Measurements from ENCODE around the gene KY.

Gene KY

GRCh38 chr3:134645515-134645914 lies 5.3 kb downstream of the KY start:
- no peak for DNase-seq (ENCODE audit: low read depth in 1 of 2, low spot score in 1 of 2)

GRCh38 chr3:134644731-134645514 lies 5.9 kb downstream of the KY start:
- no peak for DNase-seq (ENCODE audit: low read depth in 1 of 2, low spot score in 1 of 2)

- DNase-seq (ENCODE audit: low read depth in 1 of 2, low spot score in 1 of 2), result no peak
Measured at GRCh38 chr3:134643150-134643675, 7.6 kb downstream of the KY start.

- DNase-seq (ENCODE audit: low read depth in 1 of 2, low spot score in 1 of 2), result no peak
Measured at GRCh38 chr3:134642445-134643149, 8.2 kb downstream of the KY start.

- DNase-seq (ENCODE audit: low read depth in 1 of 2, low spot score in 1 of 2), result no peak
Measured at GRCh38 chr3:134641671-134642300, 9.0 kb downstream of the KY start.

GRCh38 chr3:134640872-134641470 lies 9.9 kb downstream of the KY start:
- DNase-seq (ENCODE audit: low read depth in 1 of 2, low spot score in 1 of 2), result no peak

- no peak for DNase-seq (ENCODE audit: low read depth in 1 of 2, low spot score in 1 of 2)
Measured at GRCh38 chr3:134640378-134640777, 10.4 kb downstream of the KY start.

GRCh38 chr3:134638385-134639030 lies 12.3 kb downstream of the KY start:
- no peak for DNase-seq (ENCODE audit: low read depth in 1 of 2, low spot score in 1 of 2)

GRCh38 chr3:134636406-134636805 lies 14.4 kb downstream of the KY start:
- no peak for DNase-seq (ENCODE audit: low read depth in 1 of 2, low spot score in 1 of 2)

- no peak for DNase-seq (ENCODE audit: low read depth in 1 of 2, low spot score in 1 of 2)
Measured at GRCh38 chr3:134630506-134630905, 20.3 kb downstream of the KY start.

- no peak for DNase-seq (ENCODE audit: low read depth in 1 of 2, low spot score in 1 of 2)
Measured at GRCh38 chr3:134628884-134629283, 21.9 kb downstream of the KY start.

- DNase-seq (ENCODE audit: low read depth in 1 of 2, low spot score in 1 of 2), result no peak
Measured at GRCh38 chr3:134627831-134628230, 23.0 kb downstream of the KY start.

- DNase-seq (ENCODE audit: low read depth in 1 of 2, low spot score in 1 of 2), result no peak
Measured at GRCh38 chr3:134625885-134626741, 24.7 kb downstream of the KY start.

GRCh38 chr3:134625462-134625861 lies 25.4 kb downstream of the KY start:
- DNase-seq (ENCODE audit: low read depth in 1 of 2, low spot score in 1 of 2), result no peak

GRCh38 chr3:134624537-134625287 lies 26.1 kb downstream of the KY start:
- DNase-seq (ENCODE audit: low read depth in 1 of 2, low spot score in 1 of 2), result no peak

GRCh38 chr3:134623615-134624245 lies 27.1 kb downstream of the KY start:
- DNase-seq (ENCODE audit: low read depth in 1 of 2, low spot score in 1 of 2), result no peak

- no peak for DNase-seq (ENCODE audit: low read depth in 1 of 2, low spot score in 1 of 2)
Measured at GRCh38 chr3:134622806-134623365, 27.9 kb downstream of the KY start.

GRCh38 chr3:134621854-134622253 lies 29.0 kb downstream of the KY start:
- no peak for DNase-seq (ENCODE audit: low read depth in 1 of 2, low spot score in 1 of 2)

All from activated T-helper 1 cell treated with anti-CD3 and anti-CD28 coated beads, Interleukin-2, amount 50 U/mL, for 16 hours (primary cell).